ENCODE results near the gene DNAJC8.
A peak's percentile ranks its signal among the peaks of the same experiment; 100 is the strongest.

DNAJC8 gene

GRCh38 chr1:28232558-28233263 lies at the start of gene DNAJC8:
Gene DNAJC8 (minus strand): TSS chr1:28233029. CDS start chr1:28232998, 31 bp downstream.
- peak; percentile 93 for DNase-seq (ENCODE audit: low spot score)

GRCh38 chr1:28281608-28282425 lies 49.0 kb upstream of the DNAJC8 start:
- no peak for DNase-seq (ENCODE audit: low spot score)

- DNase-seq (ENCODE audit: low spot score), result no peak
Observed at GRCh38 chr1:28280977-28281381, 48.1 kb upstream of the DNAJC8 start.

- DNase-seq (ENCODE audit: low spot score), result no peak
Observed at GRCh38 chr1:28280501-28280900, 47.7 kb upstream of the DNAJC8 start.

GRCh38 chr1:28279721-28280120 lies 46.9 kb upstream of the DNAJC8 start:
- no peak for DNase-seq (ENCODE audit: low spot score)

- DNase-seq (ENCODE audit: low spot score), result no peak
Observed at GRCh38 chr1:28278763-28279162, 45.9 kb upstream of the DNAJC8 start.

- DNase-seq (ENCODE audit: low spot score), result no peak
Observed at GRCh38 chr1:28273216-28273860, 40.5 kb upstream of the DNAJC8 start.

- DNase-seq (ENCODE audit: low spot score), result no peak
Observed at GRCh38 chr1:28272215-28272852, 39.5 kb upstream of the DNAJC8 start.

GRCh38 chr1:28269529-28269928 lies 36.7 kb upstream of the DNAJC8 start:
- no peak for DNase-seq (ENCODE audit: low spot score)

GRCh38 chr1:28267633-28268032 lies 34.8 kb upstream of the DNAJC8 start:
- DNase-seq (ENCODE audit: low spot score), result no peak

GRCh38 chr1:28266920-28267322 lies 34.1 kb upstream of the DNAJC8 start:
- no peak for DNase-seq (ENCODE audit: low spot score)

GRCh38 chr1:28265577-28265976 lies 32.7 kb upstream of the DNAJC8 start:
- DNase-seq (ENCODE audit: low spot score), result no peak

- no peak for DNase-seq (ENCODE audit: low spot score)
Observed at GRCh38 chr1:28264897-28265296, 32.1 kb upstream of the DNAJC8 start.

- no peak for DNase-seq (ENCODE audit: low spot score)
Observed at GRCh38 chr1:28260803-28261174, 28.0 kb upstream of the DNAJC8 start.

- DNase-seq (ENCODE audit: low spot score), result no peak
Observed at GRCh38 chr1:28259934-28260802, 27.3 kb upstream of the DNAJC8 start.

GRCh38 chr1:28259252-28259933 lies 26.6 kb upstream of the DNAJC8 start, which contains the start of gene SESN2:
Gene SESN2 (plus strand): TSS chr1:28259518. CDS start chr1:28259848, 330 bp downstream.
- DNase-seq (ENCODE audit: low spot score), result peak; percentile 97

GRCh38 chr1:28258628-28259251 lies 25.9 kb upstream of the DNAJC8 start:
- DNase-seq (ENCODE audit: low spot score), result no peak

GRCh38 chr1:28257736-28258135 lies 24.9 kb upstream of the DNAJC8 start:
- no peak for DNase-seq (ENCODE audit: low spot score)

- no peak for DNase-seq (ENCODE audit: low spot score)
Observed at GRCh38 chr1:28256197-28256827, 23.5 kb upstream of the DNAJC8 start.

GRCh38 chr1:28249866-28250295 lies 17.1 kb upstream of the DNAJC8 start:
- DNase-seq (ENCODE audit: low spot score), result no peak
